ENCODE data around the gene TBC1D1.

GRCh38 chr4:38023347-38024205 lies 132.7 kb downstream of the TBC1D1 start:
- TF ChIP-seq, protein P1, sequence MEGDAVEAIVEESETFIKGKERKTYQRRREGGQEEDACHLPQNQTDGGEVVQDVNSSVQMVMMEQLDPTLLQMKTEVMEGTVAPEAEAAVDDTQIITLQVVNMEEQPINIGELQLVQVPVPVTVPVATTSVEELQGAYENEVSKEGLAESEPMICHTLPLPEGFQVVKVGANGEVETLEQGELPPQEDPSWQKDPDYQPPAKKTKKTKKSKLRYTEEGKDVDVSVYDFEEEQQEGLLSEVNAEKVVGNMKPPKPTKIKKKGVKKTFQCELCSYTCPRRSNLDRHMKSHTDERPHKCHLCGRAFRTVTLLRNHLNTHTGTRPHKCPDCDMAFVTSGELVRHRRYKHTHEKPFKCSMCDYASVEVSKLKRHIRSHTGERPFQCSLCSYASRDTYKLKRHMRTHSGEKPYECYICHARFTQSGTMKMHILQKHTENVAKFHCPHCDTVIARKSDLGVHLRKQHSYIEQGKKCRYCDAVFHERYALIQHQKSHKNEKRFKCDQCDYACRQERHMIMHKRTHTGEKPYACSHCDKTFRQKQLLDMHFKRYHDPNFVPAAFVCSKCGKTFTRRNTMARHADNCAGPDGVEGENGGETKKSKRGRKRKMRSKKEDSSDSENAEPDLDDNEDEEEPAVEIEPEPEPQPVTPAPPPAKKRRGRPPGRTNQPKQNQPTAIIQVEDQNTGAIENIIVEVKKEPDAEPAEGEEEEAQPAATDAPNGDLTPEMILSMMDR (conservative IDR thresholded peaks at IDR 0.05; ENCODE audit: low read depth, low read length), result no peak
- TF ChIP-seq EZH2 (IDR thresholded peaks at IDR 0.05; ENCODE audit: low read length, unreplicated experiment), result no peak

Measured in PC-3 (cell line).